PC-3 (cell line): ENCODE results near the gene TRAF3. TPM values are rescaled to one million over a fixed set of nuclear protein-coding genes. Genes with fewer than 3 reads are reported as not detected.

Source experiments
- ATAC-seq: fragments of 200-7000 bp; cut with Tn5 transposase; 2 replicates; pipeline ENCODE4 v1.9.1; 2020; ENCODE audit warnings: mild to moderate bottlenecking, moderate library complexity
- BruUV-seq: library from RNA; stranded (reverse); fragments of 400-500 nt; replicated peaks from 2 replicates; lab custom pipeline; 2021; lab: Mats Ljungman, UMichigan
- CTCF ChIA-PET: fragments of 300-600 bp; sonication (Branson Sonifier 250); formaldehyde crosslinking; loops from one replicate; lab custom pipeline; 2022; ENCODE audit warnings: antibody characterized with exemption; lab: Charles Lee
- POLR2A ChIA-PET: fragments of 300-600 bp; sonication (Branson Sonifier 250); formaldehyde crosslinking; loops from one replicate; lab custom pipeline; 2022; ENCODE audit warnings: antibody characterized with exemption; ENCODE audit not compliant: unreplicated experiment; lab: Charles Lee
- DNase-seq: peaks from one replicate; pipeline ENCODE4 v3.0.0-alpha.2; 2015
- H2AFZ ChIP-seq: fragments of 300-600 bp; sonication (generic); 2 replicates; pipeline ENCODE4 v1.6.0; 2016; ENCODE audit warnings: antibody characterized with exemption, low read length
- H3F3A ChIP-seq: fragments of 300-600 bp; sonication (generic); one replicate; pipeline ENCODE4 v1.6.0; 2017; ENCODE audit warnings: antibody characterized with exemption, low read length, control low read depth, mild to moderate bottlenecking; ENCODE audit not compliant: unreplicated experiment
- H3K27ac ChIP-seq: fragments of 300-600 bp; sonication (generic); 2 replicates; pipeline ENCODE4 v1.5.1; 2016; ENCODE audit warnings: mild to moderate bottlenecking, low read length
- H3K27me3 ChIP-seq: fragments of 300-600 bp; sonication (generic); 2 replicates; pipeline ENCODE4 v1.6.1; 2016; ENCODE audit warnings: low read length, mixed read lengths
- H3K36me3 ChIP-seq: fragments of 300-600 bp; sonication (generic); 2 replicates; pipeline ENCODE4 v1.6.1; 2016; ENCODE audit warnings: low read depth, mixed run types, low read length, mixed read lengths
- H3K4me1 ChIP-seq: fragments of 300-600 bp; sonication (generic); 2 replicates; pipeline ENCODE4 v1.5.1; 2016; ENCODE audit warnings: low read length; ENCODE audit not compliant: insufficient read depth
- H3K4me2 ChIP-seq: fragments of 300-600 bp; sonication (generic); 2 replicates; pipeline ENCODE4 v1.6.0; 2016; ENCODE audit warnings: low read length
- H3K4me3 ChIP-seq: fragments of 300-600 bp; sonication (generic); 2 replicates; pipeline ENCODE4 v1.5.1; 2016; ENCODE audit warnings: mild to moderate bottlenecking, low read length, mixed read lengths
- H3K79me2 ChIP-seq: fragments of 300-600 bp; sonication (generic); 2 replicates; pipeline ENCODE4 v1.6.1; 2017; ENCODE audit warnings: low read length, mixed read lengths
- H3K9ac ChIP-seq: fragments of 300-600 bp; sonication (generic); 2 replicates; pipeline ENCODE4 v1.6.0; 2016; ENCODE audit warnings: mild to moderate bottlenecking, low read length
- H3K9me2 ChIP-seq: fragments of 300-600 bp; sonication (generic); replicated peaks from 2 replicates; pipeline ENCODE4 v1.6.1; 2016; ENCODE audit warnings: mixed run types, low read length, mixed read lengths
- H3K9me3 ChIP-seq: fragments of 300-600 bp; sonication (generic); 2 replicates; pipeline ENCODE4 v1.6.1; 2016; ENCODE audit warnings: low read length, mixed read lengths
- H4K20me1 ChIP-seq: fragments of 300-600 bp; sonication (generic); 2 replicates; pipeline ENCODE4 v1.6.1; 2016; ENCODE audit warnings: low read length, mixed read lengths
- CTCF ChIP-seq: fragments of 300-600 bp; sonication (generic); conservative IDR thresholded peaks from 2 replicates; pipeline ENCODE4 v1.5.1; 2017; ENCODE audit warnings: antibody characterized with exemption, low read depth, mild to moderate bottlenecking, low read length
- EZH2 ChIP-seq: fragments of 300-600 bp; sonication (generic); IDR thresholded peaks from one replicate; pipeline ENCODE4 v1.6.1; 2017; ENCODE audit warnings: antibody characterized with exemption, mild to moderate bottlenecking, low read length; ENCODE audit not compliant: unreplicated experiment
- EZH2phosphoT487 ChIP-seq: fragments of 300-600 bp; sonication (generic); IDR thresholded peaks from 2 replicates; pipeline ENCODE4 v1.6.1; 2018; ENCODE audit warnings: mild to moderate bottlenecking, antibody characterized with exemption, low read length, borderline replicate concordance
- intact Hi-C: fragments of 100-400 bp; cut with micrococcal nuclease; formaldehyde crosslinking; loops from 2 replicates; pipeline ENCODE4 v1.9.0; 2023
- total RNA-seq: library from RNA; depleted of rRNA; stranded (reverse); fragments of >200 nt; gene quantifications from 2 replicates; pipeline ENCODE4 v1.2.3, GENCODE V29; 2014

The TRAF3 gene
- total RNA-seq, 1 experiment from 2014 or later, result 19.4 TPM

GRCh38 chr14:102911991-102912761, 134.9 kb downstream of the TRAF3 start:
- POLR2A ChIA-PET, result no interaction called here
- Histone ChIP-seq H3K9me3 (no peaks in the 10 kb centered on the region), H3K4me2 (no peak overlapping the region), H3K9me2 (no peaks in the 10 kb centered on the region), H3K4me3 (no peak overlapping the region), H3K79me2 (no peaks in the 10 kb centered on the region), H3K9ac (no peak overlapping the region), H3F3A (no peaks in the 10 kb centered on the region), H2AFZ (no peak overlapping the region), H4K20me1 (no peaks in the 10 kb centered on the region), H3K36me3 (no peaks in the 10 kb centered on the region), H3K4me1 (no peaks in the 10 kb centered on the region), H3K27ac (no peak overlapping the region), H3K27me3 (no peaks in the 10 kb centered on the region)
- intact Hi-C loops, result loop anchor here (10.0 kb wide), 1 partner anchor 137 kb away; the partner anchor contains the start of gene TRAF3
- TF ChIP-seq EZH2, result no peak
- TF ChIP-seq EZH2phosphoT487, result no peak
- TF ChIP-seq CTCF, result no peak
- CTCF ChIA-PET, result no interaction called here
- ATAC-seq (no peak), DNase-seq (no peak)
- no TSS peak for BruUV-seq

- no peak for TF ChIP-seq EZH2
- no peak for TF ChIP-seq CTCF
- no peak for TF ChIP-seq EZH2phosphoT487
- ChIA-PET CTCF (no interaction called here), POLR2A (no interaction called here)
- H3K36me3 ChIP-seq, result no peaks in the 10 kb centered on the region
- H3K27ac ChIP-seq, result no peak overlapping the region
- H3K4me2 ChIP-seq, result no peak overlapping the region
- no peaks in the 10 kb centered on the region for H3K27me3 ChIP-seq
- H3K9me2 ChIP-seq, result no peaks in the 10 kb centered on the region
- H3K9me3 ChIP-seq, result no peaks in the 10 kb centered on the region
- H3K9ac ChIP-seq, result no peak overlapping the region
- H3K4me1 ChIP-seq, result no peaks in the 10 kb centered on the region
- DNase-seq (no peak), ATAC-seq (no peak)
- no TSS peak for BruUV-seq
- intact Hi-C loops, result loop anchor here (10.0 kb wide), 1 partner anchor 139 kb away; the partner anchor contains the start of gene TRAF3
- H3K79me2 ChIP-seq, result no peaks in the 10 kb centered on the region
- no peaks in the 10 kb centered on the region for H3F3A ChIP-seq
- no peak overlapping the region for H2AFZ ChIP-seq
- no peak overlapping the region for H3K4me3 ChIP-seq
- H4K20me1 ChIP-seq, result no peaks in the 10 kb centered on the region
Measured at GRCh38 chr14:102913341-102914211, 136.3 kb downstream of the TRAF3 start.
